WTC11 (cell line): ENCODE measurements around the gene TXNRD2. TPM values are rescaled to one million over a fixed set of nuclear protein-coding genes. Genes with fewer than 3 reads are reported as not detected.

Experiments
- ATAC-seq: fragments of 200-7000 bp; cut with Tn5 transposase; 2 replicates; pipeline ENCODE4 v1.10.0; 2021; ENCODE audit warnings: mild to moderate bottlenecking, moderate library complexity
- CTCF ChIA-PET: fragments of 300-600 bp; sonication (Branson Sonifier 250); formaldehyde crosslinking; loops from one replicate; lab custom pipeline; 2021; ENCODE audit warnings: antibody characterized with exemption; lab: Charles Lee
- POLR2A ChIA-PET: fragments of 350-600 bp; sonication (Branson Sonifier 250); formaldehyde crosslinking; loops from one replicate; lab custom pipeline; 2021; ENCODE audit warnings: antibody characterized with exemption; lab: Charles Lee
- DNase-seq: peaks from one replicate; pipeline ENCODE4 v3.0.0; 2021; ENCODE audit warnings: low spot score
- H3K27ac Mint-ChIP-seq: 2 replicates; pipeline ENCODE4 v1.8.0; 2021; ENCODE audit warnings: mixed read lengths
- H3K27me3 Mint-ChIP-seq: 2 replicates; pipeline ENCODE4 v1.8.0; 2021; ENCODE audit warnings: low read depth, mild to moderate bottlenecking, moderate library complexity, mixed read lengths
- H3K36me3 Mint-ChIP-seq: 2 replicates; pipeline ENCODE4 v1.8.0; 2021; ENCODE audit warnings: mixed read lengths
- H3K4me1 Mint-ChIP-seq: 2 replicates; pipeline ENCODE4 v1.8.0; 2022; ENCODE audit warnings: mixed read lengths
- H3K4me3 Mint-ChIP-seq: 2 replicates; pipeline ENCODE4 v1.8.0; 2021; ENCODE audit warnings: mild to moderate bottlenecking, moderate library complexity, mixed read lengths
- H3K9me3 Mint-ChIP-seq: 2 replicates; pipeline ENCODE4 v1.8.0; 2021; ENCODE audit warnings: mixed read lengths
- MYBL2 ChIP-seq: sonication (generic); formaldehyde crosslinking; IDR thresholded peaks from 2 replicates; pipeline ENCODE4 v1.8.1; 2023; ENCODE audit warnings: mild to moderate bottlenecking, moderate library complexity, missing genetic modification reagents
- NFE2L1 ChIP-seq: sonication (generic); formaldehyde crosslinking; IDR thresholded peaks from 2 replicates; pipeline ENCODE4 v1.8.1; 2023; ENCODE audit warnings: missing genetic modification reagents
- SP1 ChIP-seq: sonication (generic); formaldehyde crosslinking; conservative IDR thresholded peaks from 2 replicates; pipeline ENCODE4 v1.8.1; 2022; ENCODE audit warnings: missing genetic modification reagents
- TCF7 ChIP-seq: sonication (generic); formaldehyde crosslinking; IDR thresholded peaks from 2 replicates; pipeline ENCODE4 v1.8.0; 2022; ENCODE audit warnings: mild to moderate bottlenecking, low read depth, missing genetic modification reagents, moderate library complexity
- TEAD1 ChIP-seq: sonication (generic); formaldehyde crosslinking; IDR thresholded peaks from 2 replicates; pipeline ENCODE4 v1.8.0; 2022; ENCODE audit warnings: mild to moderate bottlenecking, missing genetic modification reagents
- ZNF121 ChIP-seq: sonication (generic); formaldehyde crosslinking; IDR thresholded peaks from 2 replicates; pipeline ENCODE4 v1.8.0; 2023; ENCODE audit warnings: missing genetic modification reagents
- ZNF219 ChIP-seq: sonication (generic); formaldehyde crosslinking; IDR thresholded peaks from 2 replicates; pipeline ENCODE4 v1.8.0; 2023; ENCODE audit warnings: missing genetic modification reagents, mild to moderate bottlenecking, borderline replicate concordance
- ZNF416 ChIP-seq: fragments of 250-450 bp; sonication (Bioruptor Pico); IDR thresholded peaks from 2 replicates; pipeline ENCODE4 v1.9.0; 2021; ENCODE audit warnings: mild to moderate bottlenecking, inconsistent platforms
- total RNA-seq: library from RNA; stranded (reverse); gene quantifications from 3 replicates; pipeline ENCODE4 v1.2.3, GENCODE V29; 2021
- TF ChIP-seq, protein P1 (sequence below): fragments of 250-450 bp; sonication (Bioruptor Pico); IDR thresholded peaks from 2 replicates; pipeline ENCODE4 v1.9.0; 2021; ENCODE audit warnings: mild to moderate bottlenecking, borderline replicate concordance
- TF ChIP-seq, protein P2 (sequence below): sonication (generic); formaldehyde crosslinking; IDR thresholded peaks from 2 replicates; pipeline ENCODE4 v1.8.0; 2022; ENCODE audit warnings: mild to moderate bottlenecking, missing genetic modification reagents
- TF ChIP-seq, protein P3 (sequence below): sonication (generic); formaldehyde crosslinking; IDR thresholded peaks from 2 replicates; pipeline ENCODE4 v1.8.0; 2023; ENCODE audit warnings: missing genetic modification reagents, mild to moderate bottlenecking, borderline replicate concordance
- TF ChIP-seq, protein P4 (sequence below): fragments of 200-600 bp; IDR thresholded peaks from 2 replicates; pipeline ENCODE4 v1.8.0; 2022; ENCODE audit warnings: antibody characterized with exemption
- TF ChIP-seq, protein P5 (sequence below): sonication (generic); formaldehyde crosslinking; IDR thresholded peaks from 2 replicates; pipeline ENCODE4 v1.8.0; 2022; ENCODE audit warnings: mild to moderate bottlenecking, missing genetic modification reagents
- TF ChIP-seq, protein P6 (sequence below): sonication (generic); formaldehyde crosslinking; IDR thresholded peaks from 2 replicates; pipeline ENCODE4 v1.8.1; 2022; ENCODE audit warnings: low read depth, missing genetic modification reagents, borderline replicate concordance

TXNRD2 gene
- total RNA-seq, 1 experiment from 2014 or later = 15.9 TPM

DNA sequence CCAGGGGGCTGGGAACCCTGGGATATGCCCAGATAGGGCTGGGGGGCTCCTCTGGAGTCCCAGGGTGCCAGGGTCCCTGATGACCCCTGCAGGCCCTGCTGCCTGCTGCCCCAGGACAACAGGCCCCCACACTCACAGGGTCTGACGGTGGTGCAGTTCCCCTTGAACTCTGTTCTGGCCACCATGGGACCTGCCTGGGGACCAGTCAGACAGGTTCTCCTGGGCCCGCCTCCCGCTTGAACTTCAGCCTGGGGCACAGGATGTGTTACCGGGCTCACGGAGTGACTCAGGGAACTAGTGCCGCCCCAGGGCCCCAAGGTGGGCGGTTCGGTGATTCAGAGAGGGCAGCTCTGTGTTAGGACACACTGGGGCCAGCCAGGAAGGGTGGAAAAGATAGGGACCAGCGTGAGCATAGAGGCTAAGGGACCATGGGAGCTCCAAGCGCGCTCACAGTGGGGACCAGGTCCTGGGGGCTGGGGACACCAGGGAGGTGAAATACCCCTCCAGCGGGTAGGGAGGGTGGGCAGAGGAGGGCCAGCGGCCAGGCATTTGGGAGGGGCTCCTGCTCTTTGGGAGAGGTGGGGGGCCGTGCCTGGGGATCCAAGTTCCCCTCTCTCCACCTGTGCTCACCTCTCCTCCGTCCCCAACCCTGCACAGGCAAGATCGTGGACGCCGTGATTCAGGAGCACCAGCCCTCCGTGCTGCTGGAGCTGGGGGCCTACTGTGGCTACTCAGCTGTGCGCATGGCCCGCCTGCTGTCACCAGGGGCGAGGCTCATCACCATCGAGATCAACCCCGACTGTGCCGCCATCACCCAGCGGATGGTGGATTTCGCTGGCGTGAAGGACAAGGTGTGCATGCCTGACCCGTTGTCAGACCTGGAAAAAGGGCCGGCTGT is 21.5 kb upstream of the TXNRD2 start:
- POLR2A ChIA-PET = interaction anchor here (1.0 kb wide), 1 partner anchor 49 kb away, joined by 4 read pairs; no protein-coding TSS in a partner anchor
- Mint-ChIP-seq H3K4me3 (peak overlapping the region; percentile 61), H3K36me3 (no peaks in the 10 kb centered on the region), H3K27ac (peak overlapping the region; percentile 88; the same call in 1 of the 2 replicates), H3K4me1 (peaks cover 39% of the 10 kb centered on the region), H3K9me3 (no peaks in the 10 kb centered on the region), H3K27me3 (no peaks in the 10 kb centered on the region; the same call in 1 of the 2 replicates)
- TF ChIP-seq, protein P1, sequence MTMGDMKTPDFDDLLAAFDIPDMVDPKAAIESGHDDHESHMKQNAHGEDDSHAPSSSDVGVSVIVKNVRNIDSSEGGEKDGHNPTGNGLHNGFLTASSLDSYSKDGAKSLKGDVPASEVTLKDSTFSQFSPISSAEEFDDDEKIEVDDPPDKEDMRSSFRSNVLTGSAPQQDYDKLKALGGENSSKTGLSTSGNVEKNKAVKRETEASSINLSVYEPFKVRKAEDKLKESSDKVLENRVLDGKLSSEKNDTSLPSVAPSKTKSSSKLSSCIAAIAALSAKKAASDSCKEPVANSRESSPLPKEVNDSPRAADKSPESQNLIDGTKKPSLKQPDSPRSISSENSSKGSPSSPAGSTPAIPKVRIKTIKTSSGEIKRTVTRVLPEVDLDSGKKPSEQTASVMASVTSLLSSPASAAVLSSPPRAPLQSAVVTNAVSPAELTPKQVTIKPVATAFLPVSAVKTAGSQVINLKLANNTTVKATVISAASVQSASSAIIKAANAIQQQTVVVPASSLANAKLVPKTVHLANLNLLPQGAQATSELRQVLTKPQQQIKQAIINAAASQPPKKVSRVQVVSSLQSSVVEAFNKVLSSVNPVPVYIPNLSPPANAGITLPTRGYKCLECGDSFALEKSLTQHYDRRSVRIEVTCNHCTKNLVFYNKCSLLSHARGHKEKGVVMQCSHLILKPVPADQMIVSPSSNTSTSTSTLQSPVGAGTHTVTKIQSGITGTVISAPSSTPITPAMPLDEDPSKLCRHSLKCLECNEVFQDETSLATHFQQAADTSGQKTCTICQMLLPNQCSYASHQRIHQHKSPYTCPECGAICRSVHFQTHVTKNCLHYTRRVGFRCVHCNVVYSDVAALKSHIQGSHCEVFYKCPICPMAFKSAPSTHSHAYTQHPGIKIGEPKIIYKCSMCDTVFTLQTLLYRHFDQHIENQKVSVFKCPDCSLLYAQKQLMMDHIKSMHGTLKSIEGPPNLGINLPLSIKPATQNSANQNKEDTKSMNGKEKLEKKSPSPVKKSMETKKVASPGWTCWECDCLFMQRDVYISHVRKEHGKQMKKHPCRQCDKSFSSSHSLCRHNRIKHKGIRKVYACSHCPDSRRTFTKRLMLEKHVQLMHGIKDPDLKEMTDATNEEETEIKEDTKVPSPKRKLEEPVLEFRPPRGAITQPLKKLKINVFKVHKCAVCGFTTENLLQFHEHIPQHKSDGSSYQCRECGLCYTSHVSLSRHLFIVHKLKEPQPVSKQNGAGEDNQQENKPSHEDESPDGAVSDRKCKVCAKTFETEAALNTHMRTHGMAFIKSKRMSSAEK (CRISPR knock-in tag) = no peak
- TF ChIP-seq NFE2L1 (CRISPR knock-in tag) (peak; percentile 9; the same call in 1 of the 2 replicates), TEAD1 (CRISPR knock-in tag) (0 out of 2 replicates have a peak, but pooled peaks have one; percentile 32)
- ATAC-seq (peak; percentile 44), DNase-seq (peak; percentile 75)
- CTCF ChIA-PET = interaction anchor here (0.5 to 2.9 kb wide), 35 partner anchors 8 to 382 kb away, joined by 3 to 38 read pairs (median 4); partner anchors contain the start of genes DGCR6L, GP1BB and TANGO2

DNA sequence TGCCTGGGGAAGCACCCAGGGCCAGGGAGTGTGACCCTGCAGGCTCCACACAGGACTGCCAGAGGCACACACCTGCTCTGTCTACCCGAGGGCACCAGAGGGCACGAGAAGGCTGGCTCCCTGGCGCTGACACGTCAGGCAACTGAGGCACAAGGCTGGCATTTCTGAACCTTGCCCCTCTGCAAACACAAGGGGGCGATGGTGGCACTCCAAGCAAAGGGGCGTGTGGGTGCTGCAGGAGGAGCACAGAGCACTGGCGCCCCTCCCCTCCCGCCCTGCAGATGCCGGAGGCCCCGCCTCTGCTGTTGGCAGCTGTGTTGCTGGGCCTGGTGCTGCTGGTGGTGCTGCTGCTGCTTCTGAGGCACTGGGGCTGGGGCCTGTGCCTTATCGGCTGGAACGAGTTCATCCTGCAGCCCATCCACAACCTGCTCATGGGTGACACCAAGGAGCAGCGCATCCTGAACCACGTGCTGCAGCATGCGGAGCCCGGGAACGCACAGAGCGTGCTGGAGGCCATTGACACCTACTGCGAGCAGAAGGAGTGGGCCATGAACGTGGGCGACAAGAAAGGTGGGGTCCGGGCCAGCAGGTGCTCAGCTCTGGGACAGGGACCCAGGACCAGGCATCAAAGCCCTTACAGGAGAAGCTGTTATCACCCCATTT is 20.8 kb upstream of the TXNRD2 start:
- Mint-ChIP-seq H3K36me3 (no peaks in the 10 kb centered on the region), H3K27me3 (no peaks in the 10 kb centered on the region; the same call in 1 of the 2 replicates), H3K4me3 (peak overlapping the region; percentile 61), H3K9me3 (no peaks in the 10 kb centered on the region), H3K27ac (peak overlapping the region; percentile 84), H3K4me1 (peaks cover 39% of the 10 kb centered on the region)
- ChIA-PET CTCF (interaction anchor here (0.5 to 2.9 kb wide), 36 partner anchors 9 to 381 kb away, joined by 3 to 38 read pairs (median 4); partner anchors contain the start of genes DGCR6L, GP1BB and TANGO2), POLR2A (interaction anchor here (1.0 kb wide), 1 partner anchor 50 kb away, joined by 4 read pairs; no protein-coding TSS in a partner anchor)
- ATAC-seq (peak; percentile 65), DNase-seq (peak; percentile 91)
- TF ChIP-seq ZNF219 (CRISPR knock-in tag) (no peak), ZNF416 (CRISPR knock-in tag) (peak; percentile 2; the same call in 1 of the 2 replicates), ZNF121 (CRISPR knock-in tag) (peak; percentile 4; the same call in 1 of the 2 replicates), NFE2L1 (CRISPR knock-in tag) (peak; percentile 15; the same call in 1 of the 2 replicates), SP1 (CRISPR knock-in tag) (peak; percentile 67), TCF7 (CRISPR knock-in tag) (0 out of 2 replicates have a peak, but pooled peaks have one; percentile 32), MYBL2 (CRISPR knock-in tag) (0 out of 2 replicates have a peak, but pooled peaks have one; percentile 23)
- TF ChIP-seq, protein P2, sequence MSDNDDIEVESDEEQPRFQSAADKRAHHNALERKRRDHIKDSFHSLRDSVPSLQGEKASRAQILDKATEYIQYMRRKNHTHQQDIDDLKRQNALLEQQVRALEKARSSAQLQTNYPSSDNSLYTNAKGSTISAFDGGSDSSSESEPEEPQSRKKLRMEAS (CRISPR knock-in tag) = peak; percentile 71
- TF ChIP-seq, protein P3, sequence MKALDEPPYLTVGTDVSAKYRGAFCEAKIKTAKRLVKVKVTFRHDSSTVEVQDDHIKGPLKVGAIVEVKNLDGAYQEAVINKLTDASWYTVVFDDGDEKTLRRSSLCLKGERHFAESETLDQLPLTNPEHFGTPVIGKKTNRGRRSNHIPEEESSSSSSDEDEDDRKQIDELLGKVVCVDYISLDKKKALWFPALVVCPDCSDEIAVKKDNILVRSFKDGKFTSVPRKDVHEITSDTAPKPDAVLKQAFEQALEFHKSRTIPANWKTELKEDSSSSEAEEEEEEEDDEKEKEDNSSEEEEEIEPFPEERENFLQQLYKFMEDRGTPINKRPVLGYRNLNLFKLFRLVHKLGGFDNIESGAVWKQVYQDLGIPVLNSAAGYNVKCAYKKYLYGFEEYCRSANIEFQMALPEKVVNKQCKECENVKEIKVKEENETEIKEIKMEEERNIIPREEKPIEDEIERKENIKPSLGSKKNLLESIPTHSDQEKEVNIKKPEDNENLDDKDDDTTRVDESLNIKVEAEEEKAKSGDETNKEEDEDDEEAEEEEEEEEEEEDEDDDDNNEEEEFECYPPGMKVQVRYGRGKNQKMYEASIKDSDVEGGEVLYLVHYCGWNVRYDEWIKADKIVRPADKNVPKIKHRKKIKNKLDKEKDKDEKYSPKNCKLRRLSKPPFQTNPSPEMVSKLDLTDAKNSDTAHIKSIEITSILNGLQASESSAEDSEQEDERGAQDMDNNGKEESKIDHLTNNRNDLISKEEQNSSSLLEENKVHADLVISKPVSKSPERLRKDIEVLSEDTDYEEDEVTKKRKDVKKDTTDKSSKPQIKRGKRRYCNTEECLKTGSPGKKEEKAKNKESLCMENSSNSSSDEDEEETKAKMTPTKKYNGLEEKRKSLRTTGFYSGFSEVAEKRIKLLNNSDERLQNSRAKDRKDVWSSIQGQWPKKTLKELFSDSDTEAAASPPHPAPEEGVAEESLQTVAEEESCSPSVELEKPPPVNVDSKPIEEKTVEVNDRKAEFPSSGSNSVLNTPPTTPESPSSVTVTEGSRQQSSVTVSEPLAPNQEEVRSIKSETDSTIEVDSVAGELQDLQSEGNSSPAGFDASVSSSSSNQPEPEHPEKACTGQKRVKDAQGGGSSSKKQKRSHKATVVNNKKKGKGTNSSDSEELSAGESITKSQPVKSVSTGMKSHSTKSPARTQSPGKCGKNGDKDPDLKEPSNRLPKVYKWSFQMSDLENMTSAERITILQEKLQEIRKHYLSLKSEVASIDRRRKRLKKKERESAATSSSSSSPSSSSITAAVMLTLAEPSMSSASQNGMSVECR (CRISPR knock-in tag) = no peak
- TF ChIP-seq, protein P4, sequence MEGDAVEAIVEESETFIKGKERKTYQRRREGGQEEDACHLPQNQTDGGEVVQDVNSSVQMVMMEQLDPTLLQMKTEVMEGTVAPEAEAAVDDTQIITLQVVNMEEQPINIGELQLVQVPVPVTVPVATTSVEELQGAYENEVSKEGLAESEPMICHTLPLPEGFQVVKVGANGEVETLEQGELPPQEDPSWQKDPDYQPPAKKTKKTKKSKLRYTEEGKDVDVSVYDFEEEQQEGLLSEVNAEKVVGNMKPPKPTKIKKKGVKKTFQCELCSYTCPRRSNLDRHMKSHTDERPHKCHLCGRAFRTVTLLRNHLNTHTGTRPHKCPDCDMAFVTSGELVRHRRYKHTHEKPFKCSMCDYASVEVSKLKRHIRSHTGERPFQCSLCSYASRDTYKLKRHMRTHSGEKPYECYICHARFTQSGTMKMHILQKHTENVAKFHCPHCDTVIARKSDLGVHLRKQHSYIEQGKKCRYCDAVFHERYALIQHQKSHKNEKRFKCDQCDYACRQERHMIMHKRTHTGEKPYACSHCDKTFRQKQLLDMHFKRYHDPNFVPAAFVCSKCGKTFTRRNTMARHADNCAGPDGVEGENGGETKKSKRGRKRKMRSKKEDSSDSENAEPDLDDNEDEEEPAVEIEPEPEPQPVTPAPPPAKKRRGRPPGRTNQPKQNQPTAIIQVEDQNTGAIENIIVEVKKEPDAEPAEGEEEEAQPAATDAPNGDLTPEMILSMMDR = peak; percentile 81
- TF ChIP-seq, protein P5, sequence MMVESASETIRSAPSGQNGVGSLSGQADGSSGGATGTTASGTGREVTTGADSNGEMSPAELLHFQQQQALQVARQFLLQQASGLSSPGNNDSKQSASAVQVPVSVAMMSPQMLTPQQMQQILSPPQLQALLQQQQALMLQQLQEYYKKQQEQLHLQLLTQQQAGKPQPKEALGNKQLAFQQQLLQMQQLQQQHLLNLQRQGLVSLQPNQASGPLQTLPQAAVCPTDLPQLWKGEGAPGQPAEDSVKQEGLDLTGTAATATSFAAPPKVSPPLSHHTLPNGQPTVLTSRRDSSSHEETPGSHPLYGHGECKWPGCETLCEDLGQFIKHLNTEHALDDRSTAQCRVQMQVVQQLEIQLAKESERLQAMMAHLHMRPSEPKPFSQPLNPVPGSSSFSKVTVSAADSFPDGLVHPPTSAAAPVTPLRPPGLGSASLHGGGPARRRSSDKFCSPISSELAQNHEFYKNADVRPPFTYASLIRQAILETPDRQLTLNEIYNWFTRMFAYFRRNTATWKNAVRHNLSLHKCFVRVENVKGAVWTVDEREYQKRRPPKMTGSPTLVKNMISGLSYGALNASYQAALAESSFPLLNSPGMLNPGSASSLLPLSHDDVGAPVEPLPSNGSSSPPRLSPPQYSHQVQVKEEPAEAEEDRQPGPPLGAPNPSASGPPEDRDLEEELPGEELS (CRISPR knock-in tag) = peak; percentile 37; the same call in 1 of the 2 replicates
- TF ChIP-seq, protein P6, sequence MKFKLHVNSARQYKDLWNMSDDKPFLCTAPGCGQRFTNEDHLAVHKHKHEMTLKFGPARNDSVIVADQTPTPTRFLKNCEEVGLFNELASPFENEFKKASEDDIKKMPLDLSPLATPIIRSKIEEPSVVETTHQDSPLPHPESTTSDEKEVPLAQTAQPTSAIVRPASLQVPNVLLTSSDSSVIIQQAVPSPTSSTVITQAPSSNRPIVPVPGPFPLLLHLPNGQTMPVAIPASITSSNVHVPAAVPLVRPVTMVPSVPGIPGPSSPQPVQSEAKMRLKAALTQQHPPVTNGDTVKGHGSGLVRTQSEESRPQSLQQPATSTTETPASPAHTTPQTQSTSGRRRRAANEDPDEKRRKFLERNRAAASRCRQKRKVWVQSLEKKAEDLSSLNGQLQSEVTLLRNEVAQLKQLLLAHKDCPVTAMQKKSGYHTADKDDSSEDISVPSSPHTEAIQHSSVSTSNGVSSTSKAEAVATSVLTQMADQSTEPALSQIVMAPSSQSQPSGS (CRISPR knock-in tag) = 0 out of 2 replicates have a peak, but pooled peaks have one; percentile 38
